GM23248 (cell line): Measurements from ENCODE around the gene FAM149A.

ENCODE experiments used
- EZH2 ChIP-seq: fragments of 200-600 bp; sonication (generic); IDR thresholded peaks from 2 replicates; pipeline ENCODE4 v1.6.1; 2018; ENCODE audit warnings: antibody characterized with exemption, mild to moderate bottlenecking; ENCODE audit not compliant: insufficient read depth, poor library complexity, severe bottlenecking
- EZH2phosphoT487 ChIP-seq: fragments of 200-600 bp; sonication (generic); IDR thresholded peaks from 2 replicates; pipeline ENCODE4 v1.6.1; 2018; ENCODE audit warnings: antibody characterized with exemption, moderate library complexity, mild to moderate bottlenecking, low read depth; ENCODE audit not compliant: insufficient read depth

- TF ChIP-seq EZH2 (no peak), EZH2phosphoT487 (no peak)
Measured at GRCh38 chr4:186074189-186074588, 30.3 kb upstream of the FAM149A start.
